NCI-H2081 treated with DMSO at 0.1 percent for 48 hours (cell line): Measurements from ENCODE around the gene MYO1D.
"Not testable (repeated sequence)": the region's sequence is repeated elsewhere in the genome, so short reads cannot be mapped to it uniquely, and the experiment has no call there.

Source experiments
- DNase-seq: peaks from one replicate; lab custom pipeline; 2025; lab: John Stamatoyannopoulos, UW

The MYO1D gene

GRCh38 chr17:32673964-32674363, 203.0 kb downstream of the MYO1D start:
- no peak for DNase-seq

- no peak for DNase-seq
Observed at GRCh38 chr17:32672711-32673110, 204.2 kb downstream of the MYO1D start.

- DNase-seq: no peak
Observed at GRCh38 chr17:32671896-32672295, 205.0 kb downstream of the MYO1D start.

- DNase-seq: no peak
Observed at GRCh38 chr17:32664936-32665583, 211.9 kb downstream of the MYO1D start.

- DNase-seq: no peak
Observed at GRCh38 chr17:32660496-32660985, 216.4 kb downstream of the MYO1D start.

GRCh38 chr17:32659419-32659842, 217.5 kb downstream of the MYO1D start:
- DNase-seq: peak; percentile 52

DNA sequence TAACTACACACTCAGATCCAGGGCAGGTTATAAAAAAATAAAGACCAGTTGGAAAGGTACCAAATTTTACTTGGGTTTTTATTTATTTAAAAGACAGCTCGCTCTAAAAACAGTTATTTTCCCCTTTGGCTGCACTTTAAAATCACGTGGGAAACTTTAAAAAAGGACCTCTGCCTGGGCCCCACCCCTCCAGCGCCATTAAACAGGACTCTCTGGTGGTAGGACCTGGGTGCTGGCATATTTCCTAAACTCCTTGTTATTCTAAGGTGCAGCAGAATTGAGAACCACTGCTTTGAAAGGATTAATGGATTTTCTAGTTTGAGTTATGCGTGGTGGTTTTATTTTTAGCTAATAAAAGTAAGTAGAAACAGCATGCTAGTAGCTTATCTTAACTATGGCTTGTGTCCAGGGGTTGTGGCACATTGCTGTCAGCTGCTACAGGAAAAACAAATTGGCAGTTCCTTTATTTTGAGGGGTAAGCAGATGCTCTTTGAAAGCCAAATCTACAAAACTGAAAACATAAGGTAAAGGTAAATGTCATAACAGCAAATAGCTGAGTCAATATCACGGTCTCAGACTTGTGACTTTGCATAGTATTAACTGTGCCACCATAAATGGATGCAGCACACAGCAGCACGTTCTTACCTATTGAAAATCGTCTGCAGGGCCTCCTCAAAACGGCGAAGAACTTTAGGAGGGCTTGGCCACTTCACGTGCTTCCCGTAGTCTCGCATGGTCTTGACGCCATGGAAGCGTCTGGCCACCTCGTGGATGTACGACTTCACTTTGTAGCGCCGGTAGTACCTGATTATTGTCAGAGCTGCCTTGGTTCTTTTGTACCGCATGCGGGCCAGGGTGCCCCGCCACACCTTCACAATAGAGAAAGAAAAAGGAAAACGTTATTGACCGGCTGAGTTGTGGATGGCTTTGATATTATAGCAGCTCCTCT, 218.2 kb downstream of the MYO1D start:
- no peak for DNase-seq

DNA sequence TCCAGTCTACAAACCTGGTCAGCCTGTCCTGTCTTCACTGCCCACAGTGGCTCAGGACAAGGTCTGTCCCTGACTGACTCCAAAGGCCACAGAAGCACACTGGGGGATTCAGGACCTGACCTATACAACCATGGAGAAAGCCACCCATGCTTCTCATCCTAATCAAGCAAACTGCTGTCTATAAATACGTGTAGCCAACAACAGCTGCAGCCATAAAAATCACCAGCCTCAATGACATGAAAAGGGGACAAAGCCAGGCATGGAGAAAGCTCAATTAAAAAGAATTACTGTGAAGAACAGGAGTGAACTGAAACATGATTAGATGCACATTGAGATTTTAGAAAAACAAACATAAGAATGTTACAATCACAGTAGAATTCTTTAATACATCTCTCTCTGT, 220.0 kb downstream of the MYO1D start:
- DNase-seq: no peak

DNA sequence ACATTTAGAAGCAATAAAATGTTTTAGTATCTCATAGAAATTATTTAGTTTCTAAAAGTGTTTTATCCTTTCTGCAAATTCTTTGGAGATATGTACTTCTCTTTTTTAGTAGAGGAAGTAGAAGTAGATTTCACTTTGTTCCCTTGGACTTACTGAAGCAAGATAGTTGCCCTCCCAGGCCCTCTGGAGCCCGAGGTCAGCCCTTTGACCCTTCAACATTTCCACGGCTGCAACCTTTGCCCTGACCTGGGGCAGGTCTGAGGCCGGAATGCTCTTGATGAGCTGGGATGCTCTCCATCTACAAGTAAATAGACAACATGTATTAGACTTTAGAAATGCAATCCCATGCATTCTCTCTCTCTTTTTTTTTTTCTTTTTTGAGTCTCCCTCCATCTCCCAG, 222.6 kb downstream of the MYO1D start:
- DNase-seq: no peak

DNA sequence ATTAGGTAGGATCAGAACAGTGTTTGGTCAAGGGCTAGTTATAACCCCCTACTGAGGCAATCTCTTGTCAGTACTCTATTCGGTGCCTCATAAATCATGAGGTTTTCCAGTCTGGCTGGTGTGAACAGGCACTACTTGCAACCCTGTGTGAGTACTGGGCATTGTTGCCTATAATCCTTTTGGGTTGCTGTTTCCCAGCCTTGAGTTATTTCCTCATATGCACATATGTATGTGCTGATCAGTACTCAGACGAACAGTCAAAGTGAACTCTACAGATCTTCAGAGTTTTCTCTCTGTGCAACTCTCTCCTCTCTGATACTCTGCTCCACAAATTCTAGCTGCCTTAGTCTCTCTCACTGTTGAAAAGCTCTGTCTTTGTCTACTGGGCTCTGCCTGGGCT, 225.8 kb downstream of the MYO1D start:
- DNase-seq: no peak

- DNase-seq: no peak
Observed at GRCh38 chr17:32648450-32648849, 228.5 kb downstream of the MYO1D start.

DNA sequence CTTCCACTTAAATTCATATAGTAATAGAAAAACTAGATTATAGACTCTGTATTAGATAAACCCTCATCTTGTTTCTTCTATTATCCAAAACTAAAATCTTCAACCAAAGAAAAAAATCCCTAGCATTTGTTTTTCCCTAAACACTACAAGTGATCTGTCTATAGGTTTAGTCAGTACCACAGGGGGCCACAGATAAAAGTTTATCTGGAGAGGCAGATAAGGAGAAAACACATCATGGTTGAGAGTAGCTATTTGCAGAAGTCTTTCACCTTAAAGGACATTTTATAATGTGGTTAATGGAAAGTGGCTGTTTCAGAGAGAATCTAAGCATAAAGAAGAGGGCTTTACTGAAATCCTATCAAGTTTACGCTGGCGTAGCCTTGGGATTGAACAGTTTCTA, 230.0 kb downstream of the MYO1D start:
- no peak for DNase-seq

DNA sequence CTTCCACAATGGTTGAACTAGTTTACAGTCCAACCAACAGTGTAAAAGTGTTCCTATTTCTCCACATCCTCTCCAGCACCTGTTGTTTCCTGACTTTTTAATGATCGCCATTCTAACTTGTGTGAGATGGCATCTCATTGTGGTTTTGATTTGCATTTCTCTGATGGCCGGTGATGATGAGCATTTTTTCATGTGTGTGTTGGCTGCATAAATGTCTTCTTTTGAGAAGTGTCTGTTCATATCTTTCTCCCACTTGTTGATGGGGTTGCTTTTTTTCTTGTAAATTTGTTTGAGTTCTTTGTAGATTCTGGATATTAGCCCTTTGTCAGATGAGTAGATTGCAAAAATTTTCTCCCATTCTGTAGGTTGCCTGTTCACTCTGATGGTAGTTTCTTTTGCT, 235.4 kb downstream of the MYO1D start:
- DNase-seq: not testable (repeated sequence)

- no peak for DNase-seq
Observed at GRCh38 chr17:32636598-32637218, 240.2 kb downstream of the MYO1D start.

DNA sequence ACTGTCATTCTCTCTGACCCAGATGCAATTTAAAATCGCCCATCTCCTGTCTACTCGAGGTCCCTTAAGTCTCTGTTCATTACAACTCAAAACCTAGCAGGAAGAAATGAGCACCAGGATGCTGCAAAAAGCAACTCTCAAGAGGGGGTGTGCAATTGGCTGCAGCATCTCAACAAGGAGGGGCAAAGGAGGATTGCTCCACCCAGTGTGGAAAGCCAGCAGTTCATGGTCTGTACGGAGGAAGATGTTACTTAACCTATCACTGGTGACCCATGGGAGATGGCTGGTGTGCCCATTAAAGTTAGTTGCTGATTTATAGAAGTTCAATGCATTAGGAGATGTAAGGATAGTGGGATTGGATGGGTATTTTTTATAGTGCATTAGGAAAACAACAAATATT, 242.8 kb downstream of the MYO1D start:
- no peak for DNase-seq

DNA sequence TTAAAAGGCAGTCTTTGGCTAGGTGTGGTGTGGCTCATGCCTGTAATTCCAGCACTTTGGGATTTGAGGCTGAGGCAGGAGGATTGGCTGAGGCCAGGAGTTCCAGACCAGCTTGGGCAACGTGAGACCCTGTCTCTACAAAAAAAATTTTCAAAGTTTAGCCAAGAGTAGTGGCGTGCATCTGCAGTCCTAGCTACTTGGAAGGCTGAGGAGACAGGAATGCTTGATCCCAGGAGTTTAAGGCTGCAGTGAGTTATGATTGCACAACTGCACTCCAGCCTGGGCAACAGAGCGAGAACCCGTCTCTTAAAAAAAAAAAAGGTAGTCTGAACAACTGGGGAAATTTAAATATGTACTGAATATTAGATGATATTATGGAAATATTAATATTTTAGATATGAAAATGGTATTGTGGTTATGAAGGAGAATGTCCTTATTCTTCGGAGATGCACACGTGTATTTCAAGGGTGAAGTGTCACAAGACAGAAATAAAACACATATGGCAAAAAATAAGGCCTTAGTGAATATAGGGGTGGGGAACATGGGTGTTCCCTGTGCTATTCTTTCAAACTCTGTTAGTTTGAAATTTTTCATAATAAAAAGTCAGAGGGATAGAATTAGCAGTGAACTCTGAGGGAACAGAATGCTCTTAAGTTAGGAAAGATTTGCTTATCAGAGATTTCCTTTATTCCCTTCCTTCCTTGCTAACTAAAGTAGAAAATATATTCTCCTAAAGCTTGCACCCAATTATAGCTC, 245.4 kb downstream of the MYO1D start:
- DNase-seq: no peak

- DNase-seq: no peak
Observed at GRCh38 chr17:32629563-32630190, 247.2 kb downstream of the MYO1D start.

GRCh38 chr17:32628271-32629044, 248.5 kb downstream of the MYO1D start:
- DNase-seq: peak; percentile 38

DNA sequence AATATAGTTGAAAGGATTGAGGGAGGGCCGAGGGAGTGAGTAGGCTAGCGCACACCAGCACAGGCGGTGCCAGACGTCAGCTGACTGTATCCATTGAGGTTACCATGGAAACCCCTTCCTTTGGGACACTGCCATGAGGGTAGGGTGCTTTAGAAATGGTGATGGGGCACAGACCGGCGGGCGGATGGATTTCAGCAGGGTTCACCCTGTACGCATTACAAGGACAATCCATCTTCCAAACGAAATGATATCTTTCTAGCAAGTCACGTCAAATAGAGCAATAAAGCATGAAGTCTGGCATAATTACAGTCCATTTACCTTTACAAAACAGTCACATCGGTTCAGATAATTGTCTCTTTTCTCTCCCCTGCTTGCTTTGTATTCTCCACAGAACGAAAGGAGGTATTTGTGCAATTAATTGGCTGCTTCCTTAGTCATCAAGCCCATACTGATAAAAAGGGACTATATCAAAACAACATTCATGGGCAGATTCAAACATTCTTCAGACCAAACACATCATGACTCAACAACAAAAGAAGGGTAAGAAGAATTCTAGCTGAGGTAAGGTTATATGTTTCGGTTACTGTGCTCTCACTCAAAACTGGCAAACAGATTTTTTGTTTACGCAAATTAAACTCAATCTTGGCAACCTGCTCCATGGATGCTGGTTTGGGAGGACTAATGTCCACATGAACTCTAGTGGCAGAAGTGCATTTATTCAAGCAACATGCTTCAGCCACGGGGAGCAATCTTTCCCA, 249.5 kb downstream of the MYO1D start:
- peak; percentile 98 for DNase-seq

GRCh38 chr17:32626379-32626791, 250.5 kb downstream of the MYO1D start:
- DNase-seq: peak; percentile 52
